DMS53 treated with DMSO at 0.1 percent for 48 hours (cell line): Measurements from ENCODE around the gene PIH1D1.

Experiments used
- DNase-seq: peaks from one replicate; lab custom pipeline; 2025; ENCODE audit not compliant: unreplicated experiment; lab: John Stamatoyannopoulos, UW

Gene PIH1D1

DNA sequence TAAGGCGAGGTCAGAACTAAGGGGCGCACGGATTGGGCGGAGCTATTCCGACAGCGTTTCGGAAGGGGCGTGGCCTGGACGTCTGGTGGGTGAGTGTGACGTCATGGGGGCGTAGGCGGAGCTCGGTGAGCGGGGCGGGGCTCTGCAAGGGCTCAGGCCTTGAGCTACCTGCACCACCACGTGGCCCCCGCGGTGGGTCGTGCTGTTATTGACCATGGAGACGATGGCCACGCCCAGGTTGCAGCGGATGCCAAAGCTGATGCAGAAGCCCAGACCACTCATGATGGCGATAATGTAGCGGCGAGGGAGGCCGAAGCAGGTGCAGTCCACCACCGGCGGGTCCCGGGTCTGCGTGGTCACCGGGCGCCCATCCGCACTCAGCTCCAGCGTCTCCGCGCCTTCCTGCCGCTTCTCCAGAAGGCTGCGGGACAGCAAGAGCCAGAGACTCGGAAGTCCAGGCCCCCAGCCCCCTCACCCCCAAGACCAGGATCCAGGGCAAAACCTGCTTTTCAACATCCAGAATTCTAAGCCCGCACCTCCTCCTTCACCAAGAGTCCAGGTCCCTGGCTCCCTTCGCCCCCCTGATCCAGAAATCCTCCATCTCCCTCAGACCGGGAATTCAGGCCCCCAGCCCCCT lies 15.1 kb downstream of the PIH1D1 start:
- DNase-seq = no peak

DNA sequence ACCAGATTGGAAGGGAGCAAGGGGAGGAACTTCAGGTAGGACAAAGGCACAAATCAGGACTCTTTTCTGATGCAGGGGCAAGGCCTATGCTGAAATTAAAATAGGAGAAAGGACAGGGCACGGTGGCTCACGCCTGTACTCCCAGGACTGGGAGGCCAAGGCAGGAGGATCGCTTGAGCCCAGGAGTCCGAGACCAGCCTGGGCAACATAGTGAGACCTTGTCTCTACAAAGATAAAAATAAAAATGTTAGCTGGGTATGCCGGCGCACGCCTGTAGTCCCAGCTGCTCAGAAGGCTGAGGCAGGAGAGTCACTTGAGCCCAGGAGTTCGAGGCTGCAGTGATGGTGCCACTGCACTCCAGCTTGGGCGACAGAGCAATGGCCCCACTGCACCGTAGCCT lies 15.9 kb downstream of the PIH1D1 start:
- no peak for DNase-seq

DNA sequence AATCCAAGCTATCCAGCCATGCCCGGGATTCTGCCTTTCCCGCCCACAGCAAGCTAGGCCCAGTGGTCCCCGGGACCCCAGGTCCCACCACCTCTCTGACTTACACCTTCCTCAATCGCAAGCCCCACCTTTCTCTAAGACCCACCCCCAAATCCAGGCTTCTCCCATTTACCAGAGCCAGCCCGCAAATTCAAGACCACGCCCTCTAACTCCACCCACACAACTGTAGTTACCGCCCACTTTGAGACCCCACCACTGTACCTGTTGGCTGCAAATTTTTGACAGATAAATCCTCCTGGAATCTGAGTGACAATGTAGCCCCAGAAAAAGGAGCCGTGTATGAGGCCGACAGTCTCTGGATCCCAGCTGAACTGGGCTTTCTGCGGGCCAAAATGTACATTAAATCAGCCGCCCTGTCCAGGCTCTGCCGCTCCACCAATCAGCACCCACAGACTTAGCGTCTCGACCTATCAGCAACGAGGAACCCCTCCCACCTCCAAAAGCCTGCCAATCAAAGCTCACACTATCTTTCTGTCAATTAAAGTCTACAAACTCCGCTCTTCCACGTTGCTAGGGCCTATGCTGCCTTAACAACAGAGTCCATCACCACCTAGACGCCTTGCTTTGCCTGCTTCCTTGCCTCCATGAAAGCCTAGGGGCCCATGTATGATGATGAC lies 16.6 kb downstream of the PIH1D1 start:
- DNase-seq = no peak

DNA sequence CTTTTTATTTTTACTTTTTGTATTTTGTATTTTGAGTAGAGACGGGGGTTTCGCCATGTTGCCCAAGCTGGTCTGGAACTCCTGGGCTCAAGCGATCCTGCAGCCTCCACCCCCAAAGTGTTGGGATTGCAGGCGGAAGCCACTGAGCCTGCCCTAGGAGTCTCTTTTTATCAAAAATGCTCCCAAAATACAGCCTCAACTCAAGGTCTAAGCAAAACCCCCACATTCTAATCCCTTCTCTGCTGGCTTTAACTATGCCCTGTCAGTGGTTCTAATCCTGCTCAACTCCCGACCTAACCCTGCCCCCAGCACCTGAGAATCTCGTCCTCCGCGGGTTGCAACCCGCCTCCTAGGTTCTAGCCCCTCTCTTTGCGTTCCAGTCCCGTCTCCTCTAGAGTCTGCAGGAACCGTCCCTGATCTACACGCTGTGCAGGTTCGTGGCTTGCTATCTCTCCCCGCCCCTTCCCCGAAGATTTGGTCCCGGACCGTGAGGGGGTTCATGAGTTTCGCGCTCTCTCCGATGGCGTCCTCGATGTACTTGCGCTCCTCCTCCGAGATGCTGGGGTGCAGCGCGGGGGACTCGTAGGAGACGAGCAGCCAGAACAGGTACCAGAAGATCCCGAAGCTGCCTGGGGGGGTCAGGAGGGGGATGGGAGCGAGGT lies 18.2 kb downstream of the PIH1D1 start:
- no peak for DNase-seq

DNA sequence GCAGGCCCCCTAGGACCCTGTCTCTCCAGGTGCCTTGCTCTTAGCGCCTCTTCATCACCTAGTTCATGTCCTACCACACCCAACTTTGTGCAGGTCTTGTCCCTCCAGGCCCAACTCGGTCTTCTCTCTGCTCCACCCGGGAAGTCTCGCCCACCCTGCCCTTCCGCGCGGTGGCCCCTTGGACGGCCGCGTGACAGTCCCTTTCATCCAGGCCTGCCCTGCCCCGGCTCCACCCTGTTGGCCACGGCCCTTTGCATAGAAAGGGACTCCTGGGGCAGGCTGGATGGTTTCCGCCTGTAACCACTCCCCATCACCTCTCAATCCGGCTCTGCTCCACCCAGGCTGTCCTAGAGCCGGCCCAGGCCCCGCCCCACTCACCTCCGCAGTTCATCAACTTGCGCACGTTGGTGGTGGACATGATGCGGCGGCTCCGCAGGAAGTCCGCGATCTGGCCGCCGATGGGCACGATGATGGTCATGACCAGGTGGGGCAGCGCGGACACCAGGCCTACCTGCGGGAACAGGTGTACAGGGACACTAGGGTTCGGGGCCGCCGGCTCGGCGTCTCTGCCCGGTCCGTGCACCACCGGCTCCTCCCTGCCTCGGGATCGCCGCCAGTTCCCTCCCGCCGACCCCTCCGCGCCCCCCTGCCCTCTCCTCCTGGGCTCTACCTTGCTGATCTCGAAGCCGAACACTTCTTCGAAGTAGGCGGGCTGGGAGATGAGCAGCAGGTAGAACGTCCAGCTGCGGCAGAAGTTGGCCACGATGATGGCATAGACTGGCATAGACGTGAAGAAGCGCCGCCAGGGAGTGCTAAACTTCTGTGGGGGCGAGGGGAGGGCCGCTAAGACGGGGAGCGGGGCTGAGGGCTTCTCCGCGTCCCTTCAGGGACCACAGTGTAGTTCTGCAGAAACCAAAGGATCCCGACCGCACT lies 19.2 kb downstream of the PIH1D1 start:
- no peak for DNase-seq

DNA sequence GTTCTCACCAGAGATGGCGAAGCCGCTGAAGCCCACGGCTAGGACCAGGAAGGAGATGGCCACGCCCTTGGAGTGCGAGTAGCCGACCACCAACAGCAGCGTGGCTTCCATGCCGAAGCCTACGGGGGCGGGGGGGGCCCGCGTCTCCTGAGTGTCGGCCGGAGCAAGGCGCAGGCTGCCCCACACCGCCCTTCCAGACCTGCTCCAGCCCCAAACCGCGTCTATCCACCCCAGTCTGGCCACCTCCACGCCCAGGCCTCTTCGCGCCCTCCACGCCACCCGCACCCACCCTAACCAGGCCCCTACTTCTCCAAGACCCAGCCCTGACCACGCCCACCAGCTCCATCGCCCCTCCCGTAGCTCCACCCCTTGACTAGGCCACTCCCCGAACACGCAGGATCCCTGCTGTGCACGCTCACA lies 20.3 kb downstream of the PIH1D1 start:
- no peak for DNase-seq

DNA sequence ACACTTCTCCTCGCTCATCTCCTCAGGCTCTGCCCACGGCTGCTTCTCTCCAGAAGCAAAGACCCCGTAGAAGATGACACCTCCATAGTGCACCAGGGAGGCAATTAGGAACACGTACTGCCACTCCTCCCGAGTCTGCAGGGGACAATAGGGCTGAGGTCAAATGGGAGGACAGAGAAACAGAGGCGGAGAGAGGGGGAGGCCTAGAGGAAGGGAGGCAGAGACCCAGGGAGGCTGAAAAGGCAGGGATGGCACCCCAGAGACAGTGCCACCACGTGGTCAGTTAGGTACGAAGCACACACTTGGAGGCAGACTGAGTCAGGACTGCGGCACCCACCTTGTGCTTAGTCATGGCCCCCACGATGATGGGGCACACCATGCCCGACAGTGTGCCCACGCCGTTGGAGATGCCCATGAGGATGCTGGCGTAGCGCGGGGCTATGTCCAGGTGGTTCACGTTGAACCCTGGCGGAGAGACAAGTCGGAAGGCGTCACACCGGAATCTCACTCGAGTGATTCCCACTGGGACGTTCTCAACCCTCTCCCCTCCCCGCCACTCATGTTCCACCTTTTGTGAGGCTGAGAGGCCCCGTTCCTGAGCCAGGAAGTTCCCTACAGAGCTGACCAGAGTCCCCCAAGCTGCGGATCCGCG lies 20.8 kb downstream of the PIH1D1 start:
- no peak for DNase-seq

DNA sequence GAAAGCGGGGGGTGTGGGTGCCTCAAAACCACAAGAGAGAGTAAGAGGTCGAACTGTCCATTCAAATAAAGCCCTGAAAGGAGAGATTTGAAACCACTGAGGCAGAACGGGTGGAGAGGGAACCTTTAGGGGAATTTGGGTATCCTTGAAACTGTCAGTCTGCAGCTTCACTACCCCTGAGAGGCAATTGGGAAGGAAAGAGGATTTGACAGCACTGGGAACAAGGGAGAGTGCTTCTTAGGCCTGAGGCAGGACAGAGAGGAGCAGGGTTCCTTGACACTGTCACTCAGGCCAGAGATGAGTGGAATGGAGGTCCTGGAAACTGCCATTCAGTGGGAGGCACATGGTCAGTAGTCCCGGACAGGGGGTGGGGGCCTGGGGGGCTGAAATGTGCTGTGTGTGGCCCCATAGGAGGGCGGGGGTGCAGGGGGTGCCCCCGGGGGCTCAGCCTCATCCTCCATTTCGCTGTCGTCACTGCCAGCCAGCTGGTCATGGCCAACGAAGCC lies 21.4 kb downstream of the PIH1D1 start:
- DNase-seq = no peak

DNA sequence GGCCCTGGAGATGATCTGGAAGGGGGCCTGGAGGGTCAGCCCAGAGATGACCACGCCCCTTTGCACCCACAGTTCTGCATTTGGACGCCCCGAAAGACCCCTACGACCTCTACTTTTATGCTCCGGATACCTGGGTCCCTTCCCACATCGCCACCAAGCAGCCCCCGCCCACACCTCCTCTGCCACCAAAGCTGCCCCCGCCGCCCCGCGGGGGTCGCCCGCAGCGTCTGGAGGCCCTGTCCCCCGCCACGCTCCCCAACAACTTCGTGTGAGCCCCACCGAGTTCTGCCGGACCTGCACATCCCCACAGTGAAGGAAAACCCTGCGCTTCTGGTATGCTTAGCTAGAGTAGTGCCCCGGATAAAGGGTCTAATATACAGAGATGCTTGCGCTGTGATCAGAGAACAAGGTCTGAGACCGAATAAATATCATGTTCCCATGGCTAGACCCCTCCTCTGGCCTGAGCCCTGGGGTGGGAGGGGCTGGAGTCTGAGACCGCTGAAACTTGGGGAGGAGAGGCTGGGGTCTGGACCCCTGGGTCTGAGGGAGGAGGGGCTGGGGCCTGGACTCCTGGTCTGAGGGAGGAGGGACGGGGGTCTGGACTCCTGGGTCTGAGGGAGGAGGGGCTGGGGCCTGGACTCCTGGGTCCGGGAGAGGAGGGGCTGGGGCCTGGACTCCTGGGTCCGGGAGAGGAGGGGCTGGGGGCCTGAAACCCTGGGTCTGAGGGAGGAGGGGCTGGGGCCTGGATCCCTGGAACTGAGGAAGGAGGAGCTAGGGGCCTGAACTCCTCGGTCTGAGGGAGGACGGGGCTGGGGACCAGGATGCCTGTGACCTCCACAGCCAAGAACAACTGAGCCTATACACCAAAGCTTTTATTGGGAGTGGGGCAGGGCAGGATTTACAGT lies 22.8 kb downstream of the PIH1D1 start:
- no peak for DNase-seq

DNA sequence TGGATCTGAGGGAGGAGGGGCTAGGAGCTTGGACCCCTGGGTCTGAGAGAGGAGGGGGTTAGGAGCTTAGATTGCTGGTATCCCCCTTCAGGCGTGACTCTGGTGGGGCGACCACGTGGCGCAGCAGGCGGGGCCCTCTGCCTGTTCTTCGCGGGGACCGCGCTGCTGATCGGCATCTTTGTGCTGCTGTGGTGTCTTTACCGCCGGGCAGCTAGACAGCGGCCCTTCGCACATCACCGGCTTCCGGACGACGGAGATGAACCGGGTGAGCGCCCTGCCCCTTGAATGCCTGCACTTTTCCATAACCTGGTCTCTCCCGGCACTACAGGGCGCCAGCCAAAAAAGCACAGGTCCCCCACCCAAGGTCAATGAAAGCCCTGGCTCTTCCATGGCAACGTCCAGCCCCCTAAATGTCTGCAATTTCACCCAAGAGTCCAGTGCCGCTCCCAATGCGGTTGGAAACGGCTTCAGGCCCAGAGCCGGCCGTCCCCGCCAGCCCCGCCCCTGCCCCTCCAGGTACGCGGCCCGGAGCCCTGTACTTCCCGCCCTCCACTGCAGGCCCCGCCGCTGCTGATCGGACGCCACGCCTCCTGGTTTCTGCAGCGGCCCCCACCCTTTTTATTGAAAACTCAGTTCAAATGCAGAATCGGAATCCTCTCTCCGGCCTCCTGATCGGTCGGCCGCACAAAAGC lies 23.6 kb downstream of the PIH1D1 start:
- no peak for DNase-seq

DNA sequence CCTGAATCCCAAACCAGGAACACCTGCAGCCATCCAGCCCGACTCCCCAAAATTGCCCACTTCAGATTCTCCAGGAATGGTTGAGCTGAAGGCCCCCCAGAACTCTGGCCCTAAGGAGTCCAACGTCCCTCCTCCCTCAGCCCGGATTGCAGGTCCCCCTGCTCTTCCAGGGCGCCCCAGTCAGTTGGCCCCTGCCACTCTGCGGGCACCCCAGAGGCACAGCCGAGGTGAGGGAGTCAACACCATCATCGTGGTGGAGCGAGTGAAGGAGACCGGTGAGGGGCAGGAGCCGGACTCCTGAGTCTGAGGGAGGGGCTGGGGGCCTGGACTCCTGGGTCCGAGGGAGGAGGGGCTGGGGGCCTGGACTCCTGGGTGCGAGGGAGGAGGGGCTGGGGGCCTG lies 24.3 kb downstream of the PIH1D1 start:
- no peak for DNase-seq

DNA sequence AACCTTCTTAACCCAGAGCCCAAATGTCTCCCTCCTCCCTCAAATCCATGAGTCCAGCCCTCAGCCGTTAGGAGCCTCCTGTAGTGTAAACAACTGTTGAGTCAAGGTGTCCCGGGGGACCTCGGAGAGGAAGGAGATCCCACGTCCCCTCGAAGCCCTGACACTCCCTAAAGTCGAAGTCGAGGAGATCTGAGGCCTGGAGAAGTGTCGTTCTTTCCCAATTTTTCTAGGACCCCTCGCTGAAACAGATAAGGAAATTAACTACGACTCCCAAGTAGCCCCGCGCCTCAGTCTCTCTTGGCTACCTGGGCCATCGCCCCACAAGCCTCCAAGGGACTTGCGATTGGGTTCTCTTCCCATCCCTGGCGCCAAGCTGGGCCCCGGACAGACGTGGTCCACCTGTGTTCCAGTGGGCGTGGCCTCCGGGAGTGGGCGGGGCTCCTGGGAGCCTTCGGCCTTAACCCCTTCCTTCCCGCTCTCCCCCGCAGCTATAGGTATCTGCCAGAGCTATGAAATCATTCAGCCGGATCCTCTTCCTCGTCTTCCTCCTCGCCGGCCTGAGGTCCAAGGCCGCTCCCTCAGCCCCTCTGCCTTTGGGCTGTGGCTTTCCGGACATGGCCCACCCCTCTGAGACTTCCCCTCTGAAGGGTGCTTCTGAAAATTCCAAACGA lies 25.6 kb downstream of the PIH1D1 start:
- DNase-seq = no peak

DNA sequence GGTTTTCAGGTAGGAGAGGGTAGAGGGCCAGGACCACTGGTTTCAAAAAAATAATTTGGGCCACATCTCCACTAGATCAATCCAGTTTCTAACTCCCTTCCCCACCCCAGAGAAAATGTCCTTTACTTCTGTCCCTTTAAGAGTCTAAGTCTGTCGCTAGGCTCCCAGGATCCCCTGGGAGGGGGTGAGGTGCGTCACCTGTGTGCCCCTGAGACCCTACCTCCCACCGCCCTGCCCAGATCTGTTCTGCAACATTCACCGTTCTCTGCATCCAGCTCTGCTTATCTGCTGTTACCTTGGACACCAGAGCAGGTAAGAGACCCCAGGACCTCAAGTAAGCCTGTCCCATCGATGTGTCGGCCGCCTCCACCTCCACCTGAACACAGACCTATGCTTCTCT lies 26.4 kb downstream of the PIH1D1 start, which contains the start of gene GFY:
Gene GFY, plus strand, starts transcription at position 211 of the 400 bp plus-strand sequence. CDS start 1,043 bp downstream, outside the sequence.
- DNase-seq = no peak

DNA sequence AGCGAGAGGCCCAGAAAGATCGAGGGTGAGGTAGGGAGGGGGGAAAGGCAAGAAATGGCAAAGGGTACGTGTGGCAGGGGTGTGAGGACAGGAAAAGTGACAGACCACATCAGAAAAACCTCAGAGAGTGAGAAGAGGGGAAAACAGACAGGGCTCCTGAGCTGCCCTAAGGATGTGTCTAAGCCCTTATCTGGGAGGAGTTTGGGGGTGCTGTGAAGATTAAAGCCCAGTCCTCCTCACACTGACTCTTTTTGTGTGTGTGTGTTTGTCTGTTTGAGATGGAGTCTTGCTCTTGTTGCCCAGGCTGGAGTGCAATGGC lies 27.7 kb downstream of the PIH1D1 start:
- DNase-seq = no peak

DNA sequence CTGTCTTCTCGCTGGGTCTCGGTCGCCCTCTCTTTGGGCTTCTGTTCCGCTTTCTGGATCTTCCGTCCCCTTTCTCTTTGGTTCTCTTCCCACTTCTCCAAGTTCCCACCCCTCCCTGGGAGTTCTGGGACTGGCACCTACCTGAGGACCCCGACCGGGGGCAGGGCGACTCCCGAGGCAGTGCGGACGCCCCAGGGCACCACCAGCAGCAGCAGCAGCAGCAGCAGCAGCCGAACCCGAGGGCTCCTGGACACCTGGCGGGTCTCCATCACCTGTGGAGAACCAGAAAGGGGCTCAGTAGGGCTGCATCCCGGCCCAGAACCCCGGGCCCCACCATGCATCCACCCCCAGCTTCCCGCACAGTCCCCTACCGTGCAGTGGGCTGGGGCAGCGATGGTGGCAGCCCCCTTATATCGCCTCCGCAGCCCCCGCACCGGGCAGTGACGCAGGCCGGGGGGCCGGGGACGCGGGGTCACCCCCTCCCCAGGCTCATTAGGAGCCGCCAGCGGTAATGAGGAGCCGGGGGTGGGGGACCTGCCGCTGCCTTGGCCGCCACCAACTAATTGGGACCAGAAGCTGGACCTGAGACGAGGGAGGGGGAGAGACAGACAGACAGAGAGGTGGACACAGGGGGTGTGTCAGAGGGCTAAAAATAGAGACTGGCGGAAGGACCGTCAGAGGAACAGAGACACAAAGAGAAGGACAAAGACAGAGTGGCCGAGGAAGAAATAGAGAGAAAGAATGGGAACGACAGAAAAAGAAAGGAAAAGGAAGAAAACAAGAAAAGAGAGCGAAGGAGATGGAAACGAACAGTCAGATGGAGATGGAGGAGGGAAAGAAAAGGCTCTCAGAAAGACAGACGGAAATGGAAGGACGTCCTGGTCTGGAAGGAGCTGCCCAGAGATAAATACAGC lies 28.3 kb downstream of the PIH1D1 start, which contains the start of gene PTH2:
Gene PTH2, minus strand, starts transcription at position 371 of the 914 bp plus-strand sequence. Its CDS starts 102 bp downstream, at position 269.
- no peak for DNase-seq

DNA sequence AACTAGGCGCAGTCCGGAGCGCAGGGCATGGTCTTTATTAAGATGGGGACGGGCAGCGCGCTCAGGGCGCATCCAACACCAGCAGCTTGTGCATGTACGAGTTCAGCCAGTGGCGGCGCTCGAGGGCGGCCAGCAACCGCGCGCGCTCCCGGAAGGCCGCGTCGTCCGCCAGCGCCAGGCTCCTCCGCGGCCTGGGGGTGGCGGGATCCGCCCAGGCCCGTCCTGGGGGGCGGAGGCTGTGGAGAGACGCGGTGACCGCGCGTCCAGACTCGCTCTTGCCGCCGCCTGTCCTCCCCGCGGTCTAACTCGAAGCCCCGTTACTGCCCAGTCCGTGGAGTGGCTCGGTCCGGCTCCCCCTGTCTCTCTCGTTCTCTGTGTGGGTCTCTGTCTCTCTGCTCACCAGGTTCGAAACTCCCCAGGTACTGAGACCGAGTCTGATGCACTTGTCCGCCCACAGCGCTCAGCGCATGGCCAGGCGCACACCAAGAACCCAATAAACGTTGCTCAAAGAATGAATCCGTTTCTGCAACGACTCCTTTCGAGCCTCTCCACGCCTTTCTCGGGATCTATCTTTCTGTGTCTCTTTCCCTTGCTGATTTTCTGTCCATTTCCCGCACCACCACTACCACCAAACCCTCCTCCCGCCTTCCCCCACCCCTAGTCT lies 29.1 kb downstream of the PIH1D1 start:
- no peak for DNase-seq

DNA sequence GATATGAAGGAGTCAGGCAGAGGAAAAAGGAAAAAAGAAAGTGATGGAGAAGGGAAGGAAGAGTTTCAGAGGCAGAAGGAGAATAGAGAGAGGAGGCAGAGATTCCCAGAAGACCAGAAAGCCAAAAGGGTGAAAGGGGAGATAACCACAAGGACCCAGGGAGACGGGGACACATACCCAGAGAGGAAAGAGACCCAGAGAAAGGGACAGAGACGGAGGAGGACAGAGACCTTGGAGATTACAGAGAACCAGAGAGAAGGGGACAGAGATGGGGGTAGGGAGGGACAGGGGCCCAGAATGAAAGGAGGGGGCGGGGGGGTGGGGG lies 29.8 kb downstream of the PIH1D1 start:
- DNase-seq = no peak
